Liver (tissue), 3 donors: ENCODE measurements around the gene CAPRIN1.

Source experiments
- GABPA ChIP-seq, 2 donors: IDR thresholded peaks in 1 of 2; conservative IDR thresholded peaks in 1 of 2; 2 replicates each; pipeline ENCODE4 v1.6.1; 2016; ENCODE audit warnings: antibody characterized with exemption in 2 of 2, mild to moderate bottlenecking in 1 of 2, moderate library complexity in 1 of 2
- HNF4A ChIP-seq, 2 donors: conservative IDR thresholded peaks; 2 replicates each; pipeline ENCODE4 v1.6.1; 2016; ENCODE audit warnings: antibody characterized with exemption in 2 of 2, mild to moderate bottlenecking in 2 of 2
- JUND ChIP-seq, 2 donors: IDR thresholded peaks; 2 replicates each; pipeline ENCODE4 v1.6.1; 2016; ENCODE audit warnings: antibody characterized with exemption in 2 of 2
- NR2F2 ChIP-seq: IDR thresholded peaks from 2 replicates; pipeline ENCODE4 v1.6.1; 2016; ENCODE audit warnings: antibody characterized with exemption
- RAD21 ChIP-seq, 2 donors: IDR thresholded peaks; 2 replicates each; pipeline ENCODE4 v1.6.1; 2016; ENCODE audit warnings: antibody characterized with exemption in 2 of 2, mild to moderate bottlenecking in 2 of 2
- SP1 ChIP-seq: IDR thresholded peaks from 2 replicates; pipeline ENCODE4 v1.6.1; 2018; ENCODE audit warnings: antibody characterized with exemption, mild to moderate bottlenecking
- TAF1 ChIP-seq: conservative IDR thresholded peaks from 2 replicates; pipeline ENCODE4 v1.6.1; 2016; ENCODE audit warnings: antibody characterized with exemption, mild to moderate bottlenecking
- YY1 ChIP-seq: IDR thresholded peaks from 2 replicates; pipeline ENCODE4 v1.6.1; 2016; ENCODE audit warnings: antibody characterized with exemption, mild to moderate bottlenecking
- TF ChIP-seq, protein P1 (sequence below): fragments of 150-350 bp; IDR thresholded peaks from 2 replicates; pipeline ENCODE4 v1.5.1; 2017; ENCODE audit warnings: improper control_type of control experiment, low read depth, low read length; ENCODE audit not compliant: missing input control
- TF ChIP-seq, protein P2 (sequence below): IDR thresholded peaks from 2 replicates; pipeline ENCODE4 v1.6.1; 2016; ENCODE audit warnings: antibody characterized with exemption
- TF ChIP-seq, protein P3 (sequence below): IDR thresholded peaks from 2 replicates; pipeline ENCODE4 v1.6.1; 2016; ENCODE audit warnings: antibody characterized with exemption
- TF ChIP-seq, protein P4 (sequence below): IDR thresholded peaks from 2 replicates; pipeline ENCODE4 v1.6.1; 2016; ENCODE audit warnings: antibody characterized with exemption
- TF ChIP-seq, protein P5 (sequence below): IDR thresholded peaks from 2 replicates; pipeline ENCODE4 v1.6.1; 2016; ENCODE audit warnings: antibody characterized with exemption, mild to moderate bottlenecking
- donor health status: healthy.
- donor health status: healthy.

DNA sequence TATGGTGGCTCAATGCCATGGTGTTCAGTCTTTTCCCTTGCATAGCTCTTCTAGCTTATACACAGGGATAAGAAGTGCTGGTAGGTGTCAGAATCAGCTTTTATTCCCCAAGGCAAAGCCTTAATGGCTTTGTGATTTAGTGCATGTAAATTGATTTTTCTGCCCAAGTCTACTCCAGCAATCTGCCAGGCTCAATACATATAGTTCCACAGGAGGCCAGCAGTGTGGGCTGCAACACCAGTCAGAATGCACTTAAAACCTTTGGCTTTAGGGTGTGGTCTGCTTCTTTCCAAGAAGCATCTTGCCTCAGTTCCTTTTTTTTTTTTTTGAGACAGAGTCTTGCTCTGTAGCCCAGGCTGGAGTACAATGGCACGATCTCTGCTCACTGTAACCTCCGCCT is 14.5 kb upstream of the CAPRIN1 start:
- TF ChIP-seq, protein P1, sequence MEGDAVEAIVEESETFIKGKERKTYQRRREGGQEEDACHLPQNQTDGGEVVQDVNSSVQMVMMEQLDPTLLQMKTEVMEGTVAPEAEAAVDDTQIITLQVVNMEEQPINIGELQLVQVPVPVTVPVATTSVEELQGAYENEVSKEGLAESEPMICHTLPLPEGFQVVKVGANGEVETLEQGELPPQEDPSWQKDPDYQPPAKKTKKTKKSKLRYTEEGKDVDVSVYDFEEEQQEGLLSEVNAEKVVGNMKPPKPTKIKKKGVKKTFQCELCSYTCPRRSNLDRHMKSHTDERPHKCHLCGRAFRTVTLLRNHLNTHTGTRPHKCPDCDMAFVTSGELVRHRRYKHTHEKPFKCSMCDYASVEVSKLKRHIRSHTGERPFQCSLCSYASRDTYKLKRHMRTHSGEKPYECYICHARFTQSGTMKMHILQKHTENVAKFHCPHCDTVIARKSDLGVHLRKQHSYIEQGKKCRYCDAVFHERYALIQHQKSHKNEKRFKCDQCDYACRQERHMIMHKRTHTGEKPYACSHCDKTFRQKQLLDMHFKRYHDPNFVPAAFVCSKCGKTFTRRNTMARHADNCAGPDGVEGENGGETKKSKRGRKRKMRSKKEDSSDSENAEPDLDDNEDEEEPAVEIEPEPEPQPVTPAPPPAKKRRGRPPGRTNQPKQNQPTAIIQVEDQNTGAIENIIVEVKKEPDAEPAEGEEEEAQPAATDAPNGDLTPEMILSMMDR, result no peak
- TF ChIP-seq TAF1 (no peak), YY1 (no peak), SP1 (no peak), JUND (IDR thresholded peaks at IDR 0.05) (no peak), RAD21 (IDR thresholded peaks at IDR 0.05) (no peak), NR2F2 (no peak), HNF4A (conservative IDR thresholded peaks at IDR 0.05) (no peak), GABPA (IDR thresholded peaks at IDR 0.05 in 1 of 2, conservative IDR thresholded peaks at IDR 0.05 in 1 of 2) (no peak)
- TF ChIP-seq, protein P2, sequence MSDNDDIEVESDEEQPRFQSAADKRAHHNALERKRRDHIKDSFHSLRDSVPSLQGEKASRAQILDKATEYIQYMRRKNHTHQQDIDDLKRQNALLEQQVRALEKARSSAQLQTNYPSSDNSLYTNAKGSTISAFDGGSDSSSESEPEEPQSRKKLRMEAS, result no peak
- TF ChIP-seq, protein P3, sequence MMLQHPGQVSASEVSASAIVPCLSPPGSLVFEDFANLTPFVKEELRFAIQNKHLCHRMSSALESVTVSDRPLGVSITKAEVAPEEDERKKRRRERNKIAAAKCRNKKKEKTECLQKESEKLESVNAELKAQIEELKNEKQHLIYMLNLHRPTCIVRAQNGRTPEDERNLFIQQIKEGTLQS, result no peak
- TF ChIP-seq, protein P4, sequence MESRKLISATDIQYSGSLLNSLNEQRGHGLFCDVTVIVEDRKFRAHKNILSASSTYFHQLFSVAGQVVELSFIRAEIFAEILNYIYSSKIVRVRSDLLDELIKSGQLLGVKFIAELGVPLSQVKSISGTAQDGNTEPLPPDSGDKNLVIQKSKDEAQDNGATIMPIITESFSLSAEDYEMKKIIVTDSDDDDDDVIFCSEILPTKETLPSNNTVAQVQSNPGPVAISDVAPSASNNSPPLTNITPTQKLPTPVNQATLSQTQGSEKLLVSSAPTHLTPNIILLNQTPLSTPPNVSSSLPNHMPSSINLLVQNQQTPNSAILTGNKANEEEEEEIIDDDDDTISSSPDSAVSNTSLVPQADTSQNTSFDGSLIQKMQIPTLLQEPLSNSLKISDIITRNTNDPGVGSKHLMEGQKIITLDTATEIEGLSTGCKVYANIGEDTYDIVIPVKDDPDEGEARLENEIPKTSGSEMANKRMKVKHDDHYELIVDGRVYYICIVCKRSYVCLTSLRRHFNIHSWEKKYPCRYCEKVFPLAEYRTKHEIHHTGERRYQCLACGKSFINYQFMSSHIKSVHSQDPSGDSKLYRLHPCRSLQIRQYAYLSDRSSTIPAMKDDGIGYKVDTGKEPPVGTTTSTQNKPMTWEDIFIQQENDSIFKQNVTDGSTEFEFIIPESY, result no peak
- TF ChIP-seq, protein P5, sequence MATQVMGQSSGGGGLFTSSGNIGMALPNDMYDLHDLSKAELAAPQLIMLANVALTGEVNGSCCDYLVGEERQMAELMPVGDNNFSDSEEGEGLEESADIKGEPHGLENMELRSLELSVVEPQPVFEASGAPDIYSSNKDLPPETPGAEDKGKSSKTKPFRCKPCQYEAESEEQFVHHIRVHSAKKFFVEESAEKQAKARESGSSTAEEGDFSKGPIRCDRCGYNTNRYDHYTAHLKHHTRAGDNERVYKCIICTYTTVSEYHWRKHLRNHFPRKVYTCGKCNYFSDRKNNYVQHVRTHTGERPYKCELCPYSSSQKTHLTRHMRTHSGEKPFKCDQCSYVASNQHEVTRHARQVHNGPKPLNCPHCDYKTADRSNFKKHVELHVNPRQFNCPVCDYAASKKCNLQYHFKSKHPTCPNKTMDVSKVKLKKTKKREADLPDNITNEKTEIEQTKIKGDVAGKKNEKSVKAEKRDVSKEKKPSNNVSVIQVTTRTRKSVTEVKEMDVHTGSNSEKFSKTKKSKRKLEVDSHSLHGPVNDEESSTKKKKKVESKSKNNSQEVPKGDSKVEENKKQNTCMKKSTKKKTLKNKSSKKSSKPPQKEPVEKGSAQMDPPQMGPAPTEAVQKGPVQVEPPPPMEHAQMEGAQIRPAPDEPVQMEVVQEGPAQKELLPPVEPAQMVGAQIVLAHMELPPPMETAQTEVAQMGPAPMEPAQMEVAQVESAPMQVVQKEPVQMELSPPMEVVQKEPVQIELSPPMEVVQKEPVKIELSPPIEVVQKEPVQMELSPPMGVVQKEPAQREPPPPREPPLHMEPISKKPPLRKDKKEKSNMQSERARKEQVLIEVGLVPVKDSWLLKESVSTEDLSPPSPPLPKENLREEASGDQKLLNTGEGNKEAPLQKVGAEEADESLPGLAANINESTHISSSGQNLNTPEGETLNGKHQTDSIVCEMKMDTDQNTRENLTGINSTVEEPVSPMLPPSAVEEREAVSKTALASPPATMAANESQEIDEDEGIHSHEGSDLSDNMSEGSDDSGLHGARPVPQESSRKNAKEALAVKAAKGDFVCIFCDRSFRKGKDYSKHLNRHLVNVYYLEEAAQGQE, result no peak
